Coronary artery (tissue), 2 donors: ENCODE data around the gene SLIT3.
A peak's percentile ranks its signal among the peaks of the same experiment; 100 is the strongest.

Experiments used
- DNase-seq: peaks from one replicate; pipeline ENCODE4 v3.0.0-alpha.2; 2017; ENCODE audit warnings: low spot score
- H3K27ac ChIP-seq, 2 donors: fragments of 200-600 bp; sonication (generic); one replicate each; pipeline ENCODE4 v1.5.1; 2016 to 2019
- H3K4me3 ChIP-seq: fragments of 200-600 bp; sonication (generic); 2 replicates; pipeline ENCODE4 v1.5.1; 2016; ENCODE audit warnings: mild to moderate bottlenecking, moderate library complexity
- CTCF ChIP-seq: fragments of 200-600 bp; sonication (generic); IDR thresholded peaks from one replicate; pipeline ENCODE4 v1.5.1; 2019; ENCODE audit warnings: antibody characterized with exemption

Gene SLIT3

DNA sequence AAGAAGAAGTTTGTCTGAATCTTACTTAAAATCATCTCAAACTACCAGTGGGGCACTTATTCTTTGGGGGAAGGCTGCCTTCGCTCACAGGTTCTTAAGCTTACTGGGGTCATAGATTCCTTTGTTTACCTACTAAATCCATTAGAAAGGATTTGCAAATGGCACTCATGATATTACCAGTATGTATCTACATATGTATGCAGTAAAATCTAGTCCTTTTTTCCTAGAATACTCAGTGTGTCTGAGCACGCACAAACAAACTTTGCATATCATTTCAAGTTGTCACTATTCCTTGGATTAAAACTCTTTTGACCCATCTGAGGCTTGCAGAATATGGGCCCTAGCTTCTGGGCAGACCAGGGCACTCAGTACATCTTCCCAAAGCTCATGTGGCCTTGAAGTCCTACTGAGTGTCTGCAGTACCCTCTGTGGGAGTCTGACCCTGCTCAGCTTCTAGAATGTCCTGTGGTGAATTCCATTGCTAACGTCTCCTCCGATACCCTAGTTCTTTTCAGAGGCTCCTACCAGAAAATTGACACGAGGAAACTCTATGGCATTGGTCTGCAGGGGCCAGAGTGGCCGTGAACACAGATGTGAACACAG is 297.9 kb downstream of the SLIT3 start:
- no peak overlapping the region for H3K4me3 ChIP-seq
- H3K27ac ChIP-seq = peak overlapping the region; percentile 1 to 72
- no peak for TF ChIP-seq CTCF
- no peak for DNase-seq

DNA sequence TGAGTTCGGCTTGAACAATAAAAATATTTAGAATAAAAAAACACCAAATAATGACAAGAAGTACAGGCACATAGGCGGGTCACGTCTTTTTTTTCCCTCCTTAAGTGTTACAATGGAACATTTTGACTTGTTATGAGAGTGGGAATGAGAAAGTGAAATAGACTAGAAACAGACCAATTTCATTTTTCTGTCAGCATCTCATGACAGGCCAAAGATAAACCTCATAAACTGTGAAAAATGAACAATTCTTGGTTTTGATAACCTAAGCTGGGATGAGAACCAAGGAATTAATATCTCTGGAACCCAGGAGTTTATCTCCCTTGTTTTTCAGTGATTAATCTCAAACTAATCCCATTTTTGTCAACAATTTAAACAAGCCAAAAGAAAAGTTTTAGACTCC is 299.5 kb downstream of the SLIT3 start:
- DNase-seq = no peak
- TF ChIP-seq CTCF = no peak
- H3K27ac ChIP-seq = no peak overlapping the region

GRCh38 chr5:168995024-168995423 is 305.9 kb downstream of the SLIT3 start:
- TF ChIP-seq CTCF = no peak
- Histone ChIP-seq H3K27ac (no peak overlapping the region), H3K4me3 (no peak overlapping the region)
- no peak for DNase-seq

More for the DNA sequence above, 299.5 kb downstream of the SLIT3 start:
- H3K4me3 ChIP-seq = peak overlapping the region; percentile 11

- DNase-seq = no peak
- no peak overlapping the region for H3K4me3 ChIP-seq
- no peak for TF ChIP-seq CTCF
- no peak overlapping the region for H3K27ac ChIP-seq
These were observed 308.3 kb downstream of the SLIT3 start for GRCh38 chr5:168992687-168993086.

DNA sequence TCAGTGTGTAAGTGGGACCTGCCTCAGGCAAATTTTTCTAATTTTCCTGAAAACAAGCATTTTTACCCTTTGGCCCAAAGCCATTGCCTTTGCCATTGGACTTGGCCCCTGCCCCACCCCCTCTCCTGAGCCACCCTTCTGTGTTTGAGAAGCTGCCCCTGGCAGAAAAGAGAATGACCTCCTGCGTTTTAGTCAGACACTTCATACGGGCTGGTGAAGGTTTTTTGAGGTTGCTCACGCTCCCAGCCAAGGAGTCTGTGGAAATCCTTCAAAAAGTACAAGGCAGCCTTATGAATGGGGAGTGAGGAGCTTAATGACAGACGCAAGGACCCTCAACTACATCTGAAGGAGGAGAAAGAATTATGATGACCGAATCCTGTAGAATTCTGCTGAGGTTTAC is 308.9 kb downstream of the SLIT3 start:
- peak overlapping the region in 1 of 2 donors; percentile 54 for H3K27ac ChIP-seq
- no peak for TF ChIP-seq CTCF
- no peak overlapping the region for H3K4me3 ChIP-seq
- DNase-seq = no peak

DNA sequence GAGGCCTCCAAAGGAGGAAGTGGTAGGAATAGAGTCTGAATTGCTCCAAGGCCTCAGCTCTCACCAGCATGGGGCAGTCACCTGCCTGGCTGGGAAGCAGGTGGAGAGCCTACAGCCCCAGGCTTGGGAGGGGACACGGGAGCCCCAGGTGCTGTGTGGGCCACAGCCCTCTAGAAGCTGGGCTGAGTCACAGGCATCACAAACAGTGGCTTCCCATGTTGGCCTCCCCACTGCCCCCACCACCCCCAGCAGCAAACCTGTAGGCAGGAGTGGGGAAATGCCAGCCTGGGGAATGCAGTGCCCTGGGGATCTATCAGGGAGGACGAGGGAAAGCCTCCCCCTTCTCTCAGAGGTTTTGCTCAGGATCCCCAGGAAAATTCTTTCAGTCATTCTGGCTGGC is 309.6 kb downstream of the SLIT3 start:
- TF ChIP-seq CTCF = no peak
- no peak overlapping the region for H3K4me3 ChIP-seq

GRCh38 chr5:168990679-168991078 is 310.3 kb downstream of the SLIT3 start:
- DNase-seq = no peak
- H3K4me3 ChIP-seq = no peak overlapping the region
- TF ChIP-seq CTCF = no peak
- no peak overlapping the region for H3K27ac ChIP-seq

More for the DNA sequence above, 309.6 kb downstream of the SLIT3 start:
- H3K27ac ChIP-seq = peak overlapping the region in 1 of 2 donors; percentile 54
- DNase-seq = no peak
